CMK (cell line): Measurements from ENCODE around the gene RXRA.

Experiments used
- DNase-seq: peaks from one replicate; pipeline ENCODE4 v3.0.0-alpha.2; 2010; ENCODE audit warnings: low read depth

The RXRA gene

GRCh38 chr9:134403292-134403681, 77.0 kb downstream of the RXRA start:
- no peak for DNase-seq

GRCh38 chr9:134403682-134404301, 77.5 kb downstream of the RXRA start:
- DNase-seq: no peak

- DNase-seq: no peak
Measured at GRCh38 chr9:134404376-134405358, 78.4 kb downstream of the RXRA start.

- DNase-seq: no peak
Measured at GRCh38 chr9:134405527-134405926, 79.3 kb downstream of the RXRA start.

- DNase-seq: no peak
Measured at GRCh38 chr9:134406366-134407120, 80.3 kb downstream of the RXRA start.

GRCh38 chr9:134407121-134407779, 81.0 kb downstream of the RXRA start:
- peak; percentile 77 for DNase-seq

GRCh38 chr9:134408389-134408788, 82.1 kb downstream of the RXRA start:
- no peak for DNase-seq

GRCh38 chr9:134408939-134409737, 82.9 kb downstream of the RXRA start:
- DNase-seq: no peak

- no peak for DNase-seq
Measured at GRCh38 chr9:134410071-134410834, 84.0 kb downstream of the RXRA start.

- DNase-seq: no peak
Measured at GRCh38 chr9:134410835-134411217, 84.6 kb downstream of the RXRA start.

GRCh38 chr9:134411440-134412297, 85.4 kb downstream of the RXRA start:
- DNase-seq: no peak

GRCh38 chr9:134412298-134412711, 86.0 kb downstream of the RXRA start:
- no peak for DNase-seq

- no peak for DNase-seq
Measured at GRCh38 chr9:134413112-134413715, 87.0 kb downstream of the RXRA start.

GRCh38 chr9:134413890-134414623, 87.8 kb downstream of the RXRA start:
- no peak for DNase-seq

- no peak for DNase-seq
Measured at GRCh38 chr9:134414900-134415425, 88.7 kb downstream of the RXRA start.

- no peak for DNase-seq
Measured at GRCh38 chr9:134416385-134417015, 90.2 kb downstream of the RXRA start.

- no peak for DNase-seq
Measured at GRCh38 chr9:134418354-134418753, 92.1 kb downstream of the RXRA start.
